GM12878 (cell line): ENCODE measurements around the gene SPAG16. TPM values are rescaled to one million over a fixed set of nuclear protein-coding genes. Genes with fewer than 3 reads are reported as not detected.

Source experiments
- CBX5 ChIP-seq: sonication (generic); IDR thresholded peaks from 2 replicates; pipeline ENCODE4 v1.6.1; 2016; ENCODE audit warnings: low read depth, moderate library complexity, mild to moderate bottlenecking, inconsistent platforms
- EP300 ChIP-seq, 2 experiments: fragments of 150-350 bp in 1 of 2; IDR thresholded peaks; 2 replicates each; pipeline ENCODE4 v1.6.1; 2011 to 2012; ENCODE audit warnings: low read depth in 2 of 2, low read length in 2 of 2, borderline replicate concordance in 1 of 2, improper control_type of control experiment in 1 of 2, inconsistent platforms in 1 of 2; ENCODE audit not compliant: control insufficient read depth in 1 of 2
- ESRRA ChIP-seq: IDR thresholded peaks from 2 replicates; pipeline ENCODE4 v1.6.1; 2012; ENCODE audit warnings: mild to moderate bottlenecking, low read length, improper control_type of control experiment
- GATAD2B ChIP-seq: fragments of 450-650 bp; conservative IDR thresholded peaks from 2 replicates; pipeline ENCODE4 v1.6.1; 2017; ENCODE audit warnings: low read depth, mild to moderate bottlenecking, moderate library complexity
- HCFC1 ChIP-seq: fragments of 150-350 bp; IDR thresholded peaks from 2 replicates; pipeline ENCODE4 v1.6.1; 2014; ENCODE audit warnings: low read length
- KLF5 ChIP-seq: fragments of 450-650 bp; IDR thresholded peaks from 2 replicates; pipeline ENCODE4 v1.6.1; 2014; ENCODE audit warnings: mild to moderate bottlenecking; ENCODE audit not compliant: partially characterized antibody
- RCOR1 ChIP-seq: conservative IDR thresholded peaks from 2 replicates; pipeline ENCODE4 v1.6.1; 2012; ENCODE audit warnings: low read depth, low read length, improper control_type of control experiment
- SMARCA5 ChIP-seq: fragments of 450-650 bp; IDR thresholded peaks from 2 replicates; pipeline ENCODE4 v1.6.1; 2017; ENCODE audit warnings: mild to moderate bottlenecking
- SUPT20H ChIP-seq: IDR thresholded peaks from 2 replicates; pipeline ENCODE4 v1.6.1; 2011; ENCODE audit warnings: low read depth, mild to moderate bottlenecking, low read length, moderate library complexity, borderline replicate concordance; ENCODE audit not compliant: control insufficient read depth
- TCF7 ChIP-seq: IDR thresholded peaks from 2 replicates; pipeline ENCODE4 v1.6.1; 2014; ENCODE audit warnings: antibody characterized with exemption, borderline replicate concordance
- ZNF274 ChIP-seq: IDR thresholded peaks from one replicate; pipeline ENCODE4 v1.8.0; 2011; ENCODE audit not compliant: insufficient read length, insufficient read depth
- polyA plus RNA-seq, 11 experiments: library from polyadenylated mRNA; depleted of rRNA in 4 of 11; unstranded in 6 of 11; stranded (reverse) in 5 of 11; fragments of >200 nt; fragmentation: Nextera tagmentation in 4 of 11; fragmentation: Illumina TruSeq in 1 of 11; extraction: Ambion mirVana in 4 of 11; extraction: Trizol in 1 of 11; gene quantifications; 1 replicate in 1 of 11; 2 replicates in 10 of 11; pipeline versions ENCODE4 v1.2.1 to v1.2.3, GENCODE V29; 2011 to 2016; ENCODE audit warnings: inconsistent platforms in 2 of 11, missing spikeins in 2 of 11, low read depth in 1 of 11
- total RNA-seq, 4 experiments: library from RNA; depleted of rRNA in 3 of 4; stranded (reverse); fragments of >200 nt in 3 of 4; fragmentation: Illumina TruSeq in 1 of 4; extraction: Trizol in 1 of 4; gene quantifications; 2 replicates each; pipeline versions ENCODE4 v1.2.1 to v1.2.3, GENCODE V29; 2013 to 2021
- TF ChIP-seq, protein P1 (sequence below): IDR thresholded peaks from 2 replicates; pipeline ENCODE4 v1.6.1; 2011; ENCODE audit warnings: low read depth, low read length, improper control_type of control experiment, borderline replicate concordance
- TF ChIP-seq, protein P2 (sequence below): fragments of 450-650 bp; IDR thresholded peaks from 2 replicates; pipeline ENCODE4 v1.6.1; 2016; ENCODE audit warnings: mild to moderate bottlenecking, moderate library complexity, borderline replicate concordance
- TF ChIP-seq, protein P3 (sequence below): fragments of 450-650 bp; IDR thresholded peaks from 2 replicates; pipeline ENCODE4 v1.6.1; 2017; ENCODE audit warnings: mild to moderate bottlenecking, low read depth, inconsistent platforms; ENCODE audit not compliant: poor library complexity, severe bottlenecking
- TF ChIP-seq, protein P4 (sequence below): fragments of 450-650 bp; IDR thresholded peaks from 2 replicates; pipeline ENCODE4 v1.6.1; 2017; ENCODE audit warnings: low read depth, mild to moderate bottlenecking, moderate library complexity
- TF ChIP-seq, protein P5 (sequence below): fragments of 450-650 bp; formaldehyde crosslinking; IDR thresholded peaks from 2 replicates; pipeline ENCODE4 v1.4.0; 2020; ENCODE audit warnings: mild to moderate bottlenecking, moderate library complexity

The SPAG16 gene
- total and polyA plus RNA-seq, 10 of the 15 experiments (the other 5 are each of a cell fraction or from before 2014, with no cell fraction given) = 6.0 to 25.0 (median 15.2) TPM

DNA sequence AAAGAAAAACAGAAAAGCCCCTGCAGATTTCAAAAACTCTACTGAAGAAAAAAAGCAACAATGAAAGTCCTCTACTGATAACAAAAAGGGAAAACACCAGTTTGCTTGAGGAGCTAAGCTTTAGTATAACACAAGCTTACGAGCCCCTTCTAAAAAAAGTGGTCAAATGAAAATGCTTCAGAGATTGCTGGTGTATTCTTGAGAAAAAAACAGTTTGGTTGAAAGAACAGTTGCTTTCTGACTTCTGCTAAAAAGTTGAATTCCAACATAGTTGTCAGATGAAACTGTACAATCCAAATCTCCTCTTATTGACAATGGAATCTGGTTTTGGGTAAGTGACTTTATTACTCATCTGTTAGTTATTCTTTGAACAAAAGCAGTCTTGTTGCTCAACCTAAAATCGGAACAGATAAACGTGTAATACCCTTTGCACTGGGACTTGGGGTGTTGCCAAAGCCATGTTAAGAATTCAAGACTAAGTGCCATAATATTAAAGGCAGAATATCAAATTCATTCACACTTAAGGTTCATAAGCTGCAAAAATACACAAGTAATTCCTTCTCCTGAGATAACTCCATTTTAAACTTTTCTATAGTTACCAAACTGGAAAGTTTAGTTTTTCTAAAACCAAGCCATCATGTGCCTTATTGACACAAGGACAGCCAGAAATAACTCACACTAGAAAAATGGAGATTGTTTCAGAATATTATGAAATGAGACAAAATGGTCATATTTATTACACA lies 45.3 kb upstream of the SPAG16 start (continued):
- TF ChIP-seq, protein P1, sequence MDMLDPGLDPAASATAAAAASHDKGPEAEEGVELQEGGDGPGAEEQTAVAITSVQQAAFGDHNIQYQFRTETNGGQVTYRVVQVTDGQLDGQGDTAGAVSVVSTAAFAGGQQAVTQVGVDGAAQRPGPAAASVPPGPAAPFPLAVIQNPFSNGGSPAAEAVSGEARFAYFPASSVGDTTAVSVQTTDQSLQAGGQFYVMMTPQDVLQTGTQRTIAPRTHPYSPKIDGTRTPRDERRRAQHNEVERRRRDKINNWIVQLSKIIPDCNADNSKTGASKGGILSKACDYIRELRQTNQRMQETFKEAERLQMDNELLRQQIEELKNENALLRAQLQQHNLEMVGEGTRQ = no peak
- TF ChIP-seq, protein P2, sequence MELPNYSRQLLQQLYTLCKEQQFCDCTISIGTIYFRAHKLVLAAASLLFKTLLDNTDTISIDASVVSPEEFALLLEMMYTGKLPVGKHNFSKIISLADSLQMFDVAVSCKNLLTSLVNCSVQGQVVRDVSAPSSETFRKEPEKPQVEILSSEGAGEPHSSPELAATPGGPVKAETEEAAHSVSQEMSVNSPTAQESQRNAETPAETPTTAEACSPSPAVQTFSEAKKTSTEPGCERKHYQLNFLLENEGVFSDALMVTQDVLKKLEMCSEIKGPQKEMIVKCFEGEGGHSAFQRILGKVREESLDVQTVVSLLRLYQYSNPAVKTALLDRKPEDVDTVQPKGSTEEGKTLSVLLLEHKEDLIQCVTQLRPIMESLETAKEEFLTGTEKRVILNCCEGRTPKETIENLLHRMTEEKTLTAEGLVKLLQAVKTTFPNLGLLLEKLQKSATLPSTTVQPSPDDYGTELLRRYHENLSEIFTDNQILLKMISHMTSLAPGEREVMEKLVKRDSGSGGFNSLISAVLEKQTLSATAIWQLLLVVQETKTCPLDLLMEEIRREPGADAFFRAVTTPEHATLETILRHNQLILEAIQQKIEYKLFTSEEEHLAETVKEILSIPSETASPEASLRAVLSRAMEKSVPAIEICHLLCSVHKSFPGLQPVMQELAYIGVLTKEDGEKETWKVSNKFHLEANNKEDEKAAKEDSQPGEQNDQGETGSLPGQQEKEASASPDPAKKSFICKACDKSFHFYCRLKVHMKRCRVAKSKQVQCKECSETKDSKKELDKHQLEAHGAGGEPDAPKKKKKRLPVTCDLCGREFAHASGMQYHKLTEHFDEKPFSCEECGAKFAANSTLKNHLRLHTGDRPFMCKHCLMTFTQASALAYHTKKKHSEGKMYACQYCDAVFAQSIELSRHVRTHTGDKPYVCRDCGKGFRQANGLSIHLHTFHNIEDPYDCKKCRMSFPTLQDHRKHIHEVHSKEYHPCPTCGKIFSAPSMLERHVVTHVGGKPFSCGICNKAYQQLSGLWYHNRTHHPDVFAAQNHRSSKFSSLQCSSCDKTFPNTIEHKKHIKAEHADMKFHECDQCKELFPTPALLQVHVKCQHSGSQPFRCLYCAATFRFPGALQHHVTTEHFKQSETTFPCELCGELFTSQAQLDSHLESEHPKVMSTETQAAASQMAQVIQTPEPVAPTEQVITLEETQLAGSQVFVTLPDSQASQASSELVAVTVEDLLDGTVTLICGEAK = no peak
- TF ChIP-seq, protein P3, sequence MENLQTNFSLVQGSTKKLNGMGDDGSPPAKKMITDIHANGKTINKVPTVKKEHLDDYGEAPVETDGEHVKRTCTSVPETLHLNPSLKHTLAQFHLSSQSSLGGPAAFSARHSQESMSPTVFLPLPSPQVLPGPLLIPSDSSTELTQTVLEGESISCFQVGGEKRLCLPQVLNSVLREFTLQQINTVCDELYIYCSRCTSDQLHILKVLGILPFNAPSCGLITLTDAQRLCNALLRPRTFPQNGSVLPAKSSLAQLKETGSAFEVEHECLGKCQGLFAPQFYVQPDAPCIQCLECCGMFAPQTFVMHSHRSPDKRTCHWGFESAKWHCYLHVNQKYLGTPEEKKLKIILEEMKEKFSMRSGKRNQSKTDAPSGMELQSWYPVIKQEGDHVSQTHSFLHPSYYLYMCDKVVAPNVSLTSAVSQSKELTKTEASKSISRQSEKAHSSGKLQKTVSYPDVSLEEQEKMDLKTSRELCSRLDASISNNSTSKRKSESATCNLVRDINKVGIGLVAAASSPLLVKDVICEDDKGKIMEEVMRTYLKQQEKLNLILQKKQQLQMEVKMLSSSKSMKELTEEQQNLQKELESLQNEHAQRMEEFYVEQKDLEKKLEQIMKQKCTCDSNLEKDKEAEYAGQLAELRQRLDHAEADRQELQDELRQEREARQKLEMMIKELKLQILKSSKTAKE = no peak
- no peak for TF ChIP-seq RCOR1
- peak; percentile 73; the same call in 1 of the 2 replicates for TF ChIP-seq CBX5
- no peak for TF ChIP-seq TCF7
- TF ChIP-seq GATAD2B = no peak
- TF ChIP-seq, protein P4, sequence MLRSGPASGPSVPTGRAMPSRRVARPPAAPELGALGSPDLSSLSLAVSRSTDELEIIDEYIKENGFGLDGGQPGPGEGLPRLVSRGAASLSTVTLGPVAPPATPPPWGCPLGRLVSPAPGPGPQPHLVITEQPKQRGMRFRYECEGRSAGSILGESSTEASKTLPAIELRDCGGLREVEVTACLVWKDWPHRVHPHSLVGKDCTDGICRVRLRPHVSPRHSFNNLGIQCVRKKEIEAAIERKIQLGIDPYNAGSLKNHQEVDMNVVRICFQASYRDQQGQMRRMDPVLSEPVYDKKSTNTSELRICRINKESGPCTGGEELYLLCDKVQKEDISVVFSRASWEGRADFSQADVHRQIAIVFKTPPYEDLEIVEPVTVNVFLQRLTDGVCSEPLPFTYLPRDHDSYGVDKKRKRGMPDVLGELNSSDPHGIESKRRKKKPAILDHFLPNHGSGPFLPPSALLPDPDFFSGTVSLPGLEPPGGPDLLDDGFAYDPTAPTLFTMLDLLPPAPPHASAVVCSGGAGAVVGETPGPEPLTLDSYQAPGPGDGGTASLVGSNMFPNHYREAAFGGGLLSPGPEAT = peak; percentile 66
- TF ChIP-seq ESRRA = no peak
- no peak for TF ChIP-seq SUPT20H
- TF ChIP-seq SMARCA5 = no peak
- TF ChIP-seq EP300 (IDR thresholded peaks at IDR 0.05; ENCODE audit: borderline replicate concordance in 1 of 2, control insufficient read depth in 1 of 2, low read depth in 2 of 2, low read length in 2 of 2) = peak; percentile 8 to 53; a peak in 1 of 4 replicates
- no peak for TF ChIP-seq HCFC1
- no peak for TF ChIP-seq ZNF274
- no peak for TF ChIP-seq KLF5
- TF ChIP-seq, protein P5, sequence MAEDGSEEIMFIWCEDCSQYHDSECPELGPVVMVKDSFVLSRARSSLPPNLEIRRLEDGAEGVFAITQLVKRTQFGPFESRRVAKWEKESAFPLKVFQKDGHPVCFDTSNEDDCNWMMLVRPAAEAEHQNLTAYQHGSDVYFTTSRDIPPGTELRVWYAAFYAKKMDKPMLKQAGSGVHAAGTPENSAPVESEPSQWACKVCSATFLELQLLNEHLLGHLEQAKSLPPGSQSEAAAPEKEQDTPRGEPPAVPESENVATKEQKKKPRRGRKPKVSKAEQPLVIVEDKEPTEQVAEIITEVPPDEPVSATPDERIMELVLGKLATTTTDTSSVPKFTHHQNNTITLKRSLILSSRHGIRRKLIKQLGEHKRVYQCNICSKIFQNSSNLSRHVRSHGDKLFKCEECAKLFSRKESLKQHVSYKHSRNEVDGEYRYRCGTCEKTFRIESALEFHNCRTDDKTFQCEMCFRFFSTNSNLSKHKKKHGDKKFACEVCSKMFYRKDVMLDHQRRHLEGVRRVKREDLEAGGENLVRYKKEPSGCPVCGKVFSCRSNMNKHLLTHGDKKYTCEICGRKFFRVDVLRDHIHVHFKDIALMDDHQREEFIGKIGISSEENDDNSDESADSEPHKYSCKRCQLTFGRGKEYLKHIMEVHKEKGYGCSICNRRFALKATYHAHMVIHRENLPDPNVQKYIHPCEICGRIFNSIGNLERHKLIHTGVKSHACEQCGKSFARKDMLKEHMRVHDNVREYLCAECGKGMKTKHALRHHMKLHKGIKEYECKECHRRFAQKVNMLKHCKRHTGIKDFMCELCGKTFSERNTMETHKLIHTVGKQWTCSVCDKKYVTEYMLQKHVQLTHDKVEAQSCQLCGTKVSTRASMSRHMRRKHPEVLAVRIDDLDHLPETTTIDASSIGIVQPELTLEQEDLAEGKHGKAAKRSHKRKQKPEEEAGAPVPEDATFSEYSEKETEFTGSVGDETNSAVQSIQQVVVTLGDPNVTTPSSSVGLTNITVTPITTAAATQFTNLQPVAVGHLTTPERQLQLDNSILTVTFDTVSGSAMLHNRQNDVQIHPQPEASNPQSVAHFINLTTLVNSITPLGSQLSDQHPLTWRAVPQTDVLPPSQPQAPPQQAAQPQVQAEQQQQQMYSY (CRISPR knock-in tag) = no peak
